ENCODE measurements around the gene CNTN2.

The CNTN2 gene

GRCh38 chr1:205024679-205025078 lies 18.3 kb upstream of the CNTN2 start:
- DNase-seq (ENCODE audit: low spot score) = no peak

GRCh38 chr1:205025239-205025638 lies 17.8 kb upstream of the CNTN2 start:
- no peak for DNase-seq (ENCODE audit: low spot score)

- DNase-seq (ENCODE audit: low spot score) = no peak
Observed at GRCh38 chr1:205026181-205026580, 16.8 kb upstream of the CNTN2 start.

GRCh38 chr1:205028390-205028789 lies 14.6 kb upstream of the CNTN2 start:
- DNase-seq (ENCODE audit: low spot score) = no peak

GRCh38 chr1:205028924-205029323 lies 14.1 kb upstream of the CNTN2 start:
- no peak for DNase-seq (ENCODE audit: low spot score)

- DNase-seq (ENCODE audit: low spot score) = no peak
Observed at GRCh38 chr1:205030241-205030640, 12.8 kb upstream of the CNTN2 start.

- DNase-seq (ENCODE audit: low spot score) = no peak
Observed at GRCh38 chr1:205030896-205031295, 12.1 kb upstream of the CNTN2 start.

- DNase-seq (ENCODE audit: low spot score) = no peak
Observed at GRCh38 chr1:205032508-205032907, 10.5 kb upstream of the CNTN2 start.

GRCh38 chr1:205037539-205037938 lies 5.5 kb upstream of the CNTN2 start:
- no peak for DNase-seq (ENCODE audit: low spot score)

GRCh38 chr1:205038132-205038786 lies 4.8 kb upstream of the CNTN2 start:
- no peak for DNase-seq (ENCODE audit: low spot score)

- DNase-seq (ENCODE audit: low spot score) = no peak
Observed at GRCh38 chr1:205041001-205041715, 1.9 kb upstream of the CNTN2 start.

- DNase-seq (ENCODE audit: low spot score) = no peak
Observed at GRCh38 chr1:205041998-205042910, 758 bp upstream of the CNTN2 start.

- DNase-seq (ENCODE audit: low spot score) = no peak
Observed at GRCh38 chr1:205043866-205044265, 854 bp downstream of the CNTN2 start.

- no peak for DNase-seq (ENCODE audit: low spot score)
Observed at GRCh38 chr1:205044741-205045140, 1.7 kb downstream of the CNTN2 start.

- DNase-seq (ENCODE audit: low spot score) = no peak
Observed at GRCh38 chr1:205045146-205045545, 2.1 kb downstream of the CNTN2 start.

- DNase-seq (ENCODE audit: low spot score) = no peak
Observed at GRCh38 chr1:205046870-205047269, 3.9 kb downstream of the CNTN2 start.

GRCh38 chr1:205047764-205048231 lies 4.8 kb downstream of the CNTN2 start:
- no peak for DNase-seq (ENCODE audit: low spot score)

- no peak for DNase-seq (ENCODE audit: low spot score)
Observed at GRCh38 chr1:205048382-205048781, 5.4 kb downstream of the CNTN2 start.

GRCh38 chr1:205049479-205049878 lies 6.5 kb downstream of the CNTN2 start:
- DNase-seq (ENCODE audit: low spot score) = no peak

- DNase-seq (ENCODE audit: low spot score) = no peak
Observed at GRCh38 chr1:205052690-205053089, 9.7 kb downstream of the CNTN2 start.

GRCh38 chr1:205053296-205053695 lies 10.3 kb downstream of the CNTN2 start:
- DNase-seq (ENCODE audit: low spot score) = no peak

GRCh38 chr1:205054013-205054412 lies 11.0 kb downstream of the CNTN2 start:
- DNase-seq (ENCODE audit: low spot score) = no peak

GRCh38 chr1:205056188-205056611 lies 13.2 kb downstream of the CNTN2 start:
- no peak for DNase-seq (ENCODE audit: low spot score)

All from CD4-positive, alpha-beta T cell treated with Interleukin-2 at 100 ng/mL for 4 hours (primary cell).